ENCODE data around the gene BID. TPM values are rescaled to one million over a fixed set of nuclear protein-coding genes. Genes with fewer than 3 reads are reported as not detected.

Gene BID
- polyA plus RNA-seq (2013): 11.2 and 12.5 TPM in 2 replicates

GRCh38 chr22:17774206-17774925 is at the start of gene BID:
Gene BID, minus strand, starts transcription at chr22:17774469. Its CDS starts 24,353 bp downstream, at chr22:17750116.
- Histone ChIP-seq H2AFZ (ENCODE audit: insufficient read depth, low read length, poor library complexity) (peak within 1 kb of the TSS; percentile 32), H3K79me1 (ENCODE audit: low read length) (no peaks in the 10 kb centered on the region), H4K8ac (ENCODE audit: low read depth, low read length) (peak within 1 kb of the TSS; percentile 67), H3K4ac (ENCODE audit: low read depth, low read length) (no peak within 1 kb of the TSS), H3K4me3 (ENCODE audit: low read depth, low read length) (peak within 1 kb of the TSS; percentile 79), H3K36me3 (ENCODE audit: control insufficient read depth in 1 of 2, insufficient read depth in 2 of 2, low read length in 2 of 2) (no peaks in the 10 kb centered on the region), H3K18ac (ENCODE audit: low read length) (peak within 1 kb of the TSS; percentile 73), H3K14ac (ENCODE audit: low read length) (peak within 1 kb of the TSS; percentile 80), H2BK12ac (ENCODE audit: low read length) (no peak within 1 kb of the TSS), H4K91ac (ENCODE audit: low read depth, low read length) (peak within 1 kb of the TSS; percentile 31), H3K27me3 (ENCODE audit: insufficient read depth, low read length) (no peaks in the 10 kb centered on the region), H3K27ac (ENCODE audit: low read depth, low read length) (no peak within 1 kb of the TSS), H3K9me3 (ENCODE audit: insufficient read depth, low read depth, low read length) (peaks cover 2% of the 10 kb centered on the region), H3K4me1 (ENCODE audit: control insufficient read depth in 1 of 2, insufficient read depth in 2 of 2, low read length in 2 of 2) (peaks cover 9 to 10% of the 10 kb centered on the region in 2 experiments), H2BK120ac (ENCODE audit: insufficient read depth, low read length, poor library complexity) (no peak within 1 kb of the TSS), H3K79me2 (ENCODE audit: control insufficient read depth, insufficient read depth, low read length, poor library complexity) (peaks cover 2% of the 10 kb centered on the region), H4K12ac (ENCODE audit: low read depth, low read length) (no peak within 1 kb of the TSS), H2BK5ac (ENCODE audit: low read depth, low read length, poor library complexity) (no peak within 1 kb of the TSS), H2AK5ac (ENCODE audit: low read length) (no peak within 1 kb of the TSS), H3K9ac (ENCODE audit: low read length) (no peak within 1 kb of the TSS), H3K4me2 (ENCODE audit: low read length) (peak within 1 kb of the TSS; percentile 74), H3K23ac (ENCODE audit: low read length) (no peak within 1 kb of the TSS)
- DNase-seq: no peak
- no CpG with 5 or more reads among the region's 64 CpGs for WGBS (ENCODE audit: extremely low coverage, insufficient coverage, insufficient read length)

DNA sequence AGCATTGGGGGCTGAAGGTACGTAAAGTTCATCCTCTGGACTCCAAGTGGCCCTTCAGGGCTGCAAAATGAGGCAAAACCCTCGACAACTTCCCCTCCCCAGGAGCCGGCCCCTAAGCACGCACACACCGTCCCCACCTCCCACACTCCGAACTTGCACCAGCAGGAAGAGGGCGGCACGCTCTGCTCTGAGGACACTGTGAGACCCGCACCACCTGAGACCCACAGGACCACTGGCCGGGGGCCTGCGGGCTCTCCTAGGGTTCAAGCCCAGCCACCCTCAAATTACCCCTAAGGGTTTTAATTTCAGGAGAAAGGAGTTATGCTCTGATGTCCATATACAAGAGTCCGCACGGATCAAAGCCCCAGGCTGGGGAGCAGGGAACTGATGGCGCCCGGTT is 49.7 kb upstream of the BID start:
- Histone ChIP-seq H3K23ac (ENCODE audit: low read length) (no peak overlapping the region), H4K8ac (ENCODE audit: low read depth, low read length) (no peak overlapping the region), H4K91ac (ENCODE audit: low read depth, low read length) (no peak overlapping the region), H2BK12ac (ENCODE audit: low read length) (no peak overlapping the region), H3K4me1 (ENCODE audit: control insufficient read depth in 1 of 2, insufficient read depth in 2 of 2, low read length in 2 of 2) (no peaks in the 10 kb centered on the region), H2BK120ac (ENCODE audit: insufficient read depth, low read length, poor library complexity) (no peak overlapping the region), H3K79me2 (ENCODE audit: control insufficient read depth, insufficient read depth, low read length, poor library complexity) (no peaks in the 10 kb centered on the region), H3K18ac (ENCODE audit: low read length) (no peak overlapping the region), H3K36me3 (ENCODE audit: control insufficient read depth in 1 of 2, insufficient read depth in 2 of 2, low read length in 2 of 2) (peaks cover 14 to 17% of the 10 kb centered on the region in 2 experiments), H2BK5ac (ENCODE audit: low read depth, low read length, poor library complexity) (no peak overlapping the region), H3K27ac (ENCODE audit: low read depth, low read length) (no peak overlapping the region), H3K4me2 (ENCODE audit: low read length) (no peak overlapping the region), H4K12ac (ENCODE audit: low read depth, low read length) (no peak overlapping the region), H3K9me3 (ENCODE audit: insufficient read depth, low read depth, low read length) (no peaks in the 10 kb centered on the region), H3K4ac (ENCODE audit: low read depth, low read length) (no peak overlapping the region), H3K4me3 (ENCODE audit: low read depth, low read length) (no peak overlapping the region), H3K9ac (ENCODE audit: low read length) (no peak overlapping the region), H3K27me3 (ENCODE audit: insufficient read depth, low read length) (no peaks in the 10 kb centered on the region), H3K14ac (ENCODE audit: low read length) (no peak overlapping the region), H3K79me1 (ENCODE audit: low read length) (no peaks in the 10 kb centered on the region), H2AK5ac (ENCODE audit: low read length) (no peak overlapping the region), H2AFZ (ENCODE audit: insufficient read depth, low read length, poor library complexity) (no peak overlapping the region)
- no CpG with 5 or more reads among the region's 15 CpGs for WGBS (ENCODE audit: extremely low coverage, insufficient coverage, insufficient read length)
- DNase-seq: no peak

DNA sequence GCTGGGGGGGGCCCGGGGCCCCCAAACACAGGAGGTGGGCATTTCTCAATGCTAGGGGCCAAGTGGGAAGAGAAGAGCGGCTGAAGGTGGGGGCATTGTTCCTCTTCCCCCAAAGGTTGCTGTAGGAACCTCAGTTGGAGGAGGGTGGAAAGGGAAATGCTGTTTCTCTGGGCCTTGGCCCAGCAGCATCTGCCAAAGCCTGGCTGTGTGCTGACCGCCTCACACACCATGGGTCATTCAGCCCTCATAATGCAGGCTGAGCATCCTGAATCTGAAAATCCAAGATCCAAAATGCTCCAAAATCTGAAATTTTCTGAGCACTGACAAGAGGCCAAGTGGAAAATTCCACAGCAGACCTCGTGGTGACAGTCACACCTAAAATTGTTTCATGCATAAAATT is 49.0 kb upstream of the BID start:
- H3K9me3 ChIP-seq (ENCODE audit: insufficient read depth, low read depth, low read length): no peaks in the 10 kb centered on the region
- H3K27ac ChIP-seq (ENCODE audit: low read depth, low read length): no peak overlapping the region
- no peak overlapping the region for H3K4ac ChIP-seq (ENCODE audit: low read depth, low read length)
- no peaks in the 10 kb centered on the region for H3K27me3 ChIP-seq (ENCODE audit: insufficient read depth, low read length)
- H3K4me1 ChIP-seq (ENCODE audit: control insufficient read depth in 1 of 2, insufficient read depth in 2 of 2, low read length in 2 of 2): no peaks in the 10 kb centered on the region
- no peak overlapping the region for H3K9ac ChIP-seq (ENCODE audit: low read length)
- H4K8ac ChIP-seq (ENCODE audit: low read depth, low read length): no peak overlapping the region
- H3K79me1 ChIP-seq (ENCODE audit: low read length): no peaks in the 10 kb centered on the region
- H3K23ac ChIP-seq (ENCODE audit: low read length): no peak overlapping the region
- peaks cover 12 to 14% of the 10 kb centered on the region in 2 experiments for H3K36me3 ChIP-seq (ENCODE audit: control insufficient read depth in 1 of 2, insufficient read depth in 2 of 2, low read length in 2 of 2)
- no peak overlapping the region for H2BK120ac ChIP-seq (ENCODE audit: insufficient read depth, low read length, poor library complexity)
- no peak overlapping the region for H4K91ac ChIP-seq (ENCODE audit: low read depth, low read length)
- H3K4me2 ChIP-seq (ENCODE audit: low read length): no peak overlapping the region
- no peak overlapping the region for H2AK5ac ChIP-seq (ENCODE audit: low read length)
- no peak for DNase-seq
- no peak overlapping the region for H2AFZ ChIP-seq (ENCODE audit: insufficient read depth, low read length, poor library complexity)
- H3K14ac ChIP-seq (ENCODE audit: low read length): no peak overlapping the region
- WGBS (ENCODE audit: extremely low coverage, insufficient coverage, insufficient read length): no CpG with 5 or more reads among the region's 4 CpGs
- no peak overlapping the region for H3K4me3 ChIP-seq (ENCODE audit: low read depth, low read length)
- no peak overlapping the region for H3K18ac ChIP-seq (ENCODE audit: low read length)
- H4K12ac ChIP-seq (ENCODE audit: low read depth, low read length): no peak overlapping the region
- H2BK5ac ChIP-seq (ENCODE audit: low read depth, low read length, poor library complexity): no peak overlapping the region
- no peak overlapping the region for H2BK12ac ChIP-seq (ENCODE audit: low read length)
- no peaks in the 10 kb centered on the region for H3K79me2 ChIP-seq (ENCODE audit: control insufficient read depth, insufficient read depth, low read length, poor library complexity)

GRCh38 chr22:17822087-17822486 is 47.8 kb upstream of the BID start:
- Histone ChIP-seq H3K23ac (ENCODE audit: low read length) (no peak overlapping the region), H3K4me2 (ENCODE audit: low read length) (no peak overlapping the region), H2AFZ (ENCODE audit: insufficient read depth, low read length, poor library complexity) (no peak overlapping the region), H3K18ac (ENCODE audit: low read length) (no peak overlapping the region), H3K36me3 (ENCODE audit: control insufficient read depth in 1 of 2, insufficient read depth in 2 of 2, low read length in 2 of 2) (peaks cover 10 to 12% of the 10 kb centered on the region in 2 experiments), H2BK120ac (ENCODE audit: insufficient read depth, low read length, poor library complexity) (no peak overlapping the region), H3K27ac (ENCODE audit: low read depth, low read length) (no peak overlapping the region), H3K79me1 (ENCODE audit: low read length) (no peaks in the 10 kb centered on the region), H4K91ac (ENCODE audit: low read depth, low read length) (no peak overlapping the region), H2BK5ac (ENCODE audit: low read depth, low read length, poor library complexity) (no peak overlapping the region), H3K4ac (ENCODE audit: low read depth, low read length) (no peak overlapping the region), H2AK5ac (ENCODE audit: low read length) (no peak overlapping the region), H3K9ac (ENCODE audit: low read length) (no peak overlapping the region), H3K4me1 (ENCODE audit: control insufficient read depth in 1 of 2, insufficient read depth in 2 of 2, low read length in 2 of 2) (no peaks in the 10 kb centered on the region), H3K27me3 (ENCODE audit: insufficient read depth, low read length) (no peaks in the 10 kb centered on the region), H2BK12ac (ENCODE audit: low read length) (no peak overlapping the region), H3K14ac (ENCODE audit: low read length) (no peak overlapping the region), H3K79me2 (ENCODE audit: control insufficient read depth, insufficient read depth, low read length, poor library complexity) (no peaks in the 10 kb centered on the region), H3K9me3 (ENCODE audit: insufficient read depth, low read depth, low read length) (no peaks in the 10 kb centered on the region), H4K8ac (ENCODE audit: low read depth, low read length) (no peak overlapping the region), H3K4me3 (ENCODE audit: low read depth, low read length) (peak overlapping the region; percentile 16), H4K12ac (ENCODE audit: low read depth, low read length) (no peak overlapping the region)
- no CpG with 5 or more reads among the region's 13 CpGs for WGBS (ENCODE audit: extremely low coverage, insufficient coverage, insufficient read length)
- no peak for DNase-seq
